Gastrocnemius medialis (tissue), 4 donors: ENCODE data around the gene SGIP1. TPM values are rescaled to one million over a fixed set of nuclear protein-coding genes. Genes with fewer than 3 reads are reported as not detected.

Experiments used
- ATAC-seq, 2 donors: fragments of 150-250 bp; one replicate each; pipeline ENCODE4 v1.9.1; 2016
- DNase-seq, 2 donors: peaks; one replicate each; pipeline ENCODE4 v3.0.0-alpha.2; 2019
- H3K27ac ChIP-seq, 4 donors: fragments of 200-600 bp; sonication (generic); 1 replicate in 1 of 4; 2 replicates in 3 of 4; pipeline ENCODE4 v1.5.1; 2016 to 2018; ENCODE audit warnings: mild to moderate bottlenecking in 2 of 4, moderate library complexity in 1 of 4
- H3K27me3 ChIP-seq, 3 donors: fragments of 200-600 bp; sonication (generic) in 2 of 3; 1 replicate in 1 of 3; 2 replicates in 2 of 3; pipeline versions ENCODE4 v1.5.1 to v1.6.0; 2016 to 2019; ENCODE audit warnings: mild to moderate bottlenecking in 1 of 3, moderate library complexity in 1 of 3
- H3K36me3 ChIP-seq, 2 donors: fragments of 200-600 bp; sonication (generic) in 1 of 2; one replicate each; pipeline ENCODE4 v1.5.1; 2017 to 2018
- H3K4me1 ChIP-seq, 2 donors: fragments of 200-600 bp; sonication (generic) in 1 of 2; one replicate each; pipeline ENCODE4 v1.5.1; 2016 to 2017; ENCODE audit warnings: mild to moderate bottlenecking in 2 of 2
- H3K4me3 ChIP-seq, 4 donors: fragments of 200-600 bp; sonication (generic) in 3 of 4; 1 replicate in 1 of 4; 2 replicates in 3 of 4; pipeline ENCODE4 v1.5.1; 2016 to 2019; ENCODE audit warnings: mild to moderate bottlenecking in 2 of 4
- H3K9me3 ChIP-seq, 3 donors: fragments of 200-600 bp; sonication (generic) in 2 of 3; 1 replicate in 1 of 3; 2 replicates in 2 of 3; pipeline ENCODE4 v1.5.1; 2016 to 2019
- CTCF ChIP-seq, 5 experiments: fragments of 450-650 bp in 3 of 5; fragments of 200-600 bp in 2 of 5; sonication (generic) in 2 of 5; IDR thresholded peaks in 4 of 5; conservative IDR thresholded peaks in 1 of 5; 1 replicate in 4 of 5; 2 replicates in 1 of 5; pipeline ENCODE4 v1.5.1; 2016 to 2019; ENCODE audit warnings: antibody characterized with exemption in 5 of 5, mild to moderate bottlenecking in 3 of 5, moderate library complexity in 3 of 5
- POLR2A ChIP-seq, 2 donors: fragments of 450-650 bp; IDR thresholded peaks; one replicate each; pipeline ENCODE4 v1.6.1; 2017; ENCODE audit warnings: antibody characterized with exemption in 2 of 2, mild to moderate bottlenecking in 2 of 2, moderate library complexity in 2 of 2
- in situ Hi-C, 4 donors: fragments of 200-750 bp; cut with MboI; loops; one replicate each; pipeline versions ENCODE4 v1.15.0 to v1.8.0; 2017; ENCODE audit warnings: low sequenced_read_pairs in 4 of 4
- intact Hi-C: fragments of 100-400 bp; cut with DNase I; formaldehyde crosslinking; loops from one replicate; pipeline ENCODE4 v1.15.1; 2023; ENCODE audit warnings: low total_unique reads
- total RNA-seq, 4 donors: library from RNA; depleted of rRNA; stranded (reverse); fragments of >200 nt; gene quantifications; one replicate each; pipeline versions ENCODE4 v1.1.0 to v1.2.3, GENCODE V29; 2016

The SGIP1 gene
- total RNA-seq, 4 donors from 2014 or later: 2.5 to 7.1 (median 2.9) TPM

GRCh38 chr1:66758241-66758755 is 224.3 kb downstream of the SGIP1 start:
- Histone ChIP-seq H3K27ac (peak overlapping the region in 2 of 4 donors; percentile 3 to 47), H3K4me3 (no peak overlapping the region), H3K27me3 (peaks cover 0 to 2% (median 0%) of the 10 kb centered on the region in 3 donors), H3K36me3 (no peaks in the 10 kb centered on the region), H3K4me1 (peaks cover 5 to 11% of the 10 kb centered on the region in 2 donors), H3K9me3 (no peaks in the 10 kb centered on the region)
- ATAC-seq: peak in 1 of 2 donors; percentile 56
- intact Hi-C loops (loop anchor here (10.0 kb wide), 1 partner anchor 503 kb away; no protein-coding TSS in a partner anchor), in situ Hi-C loops (loop anchor here (25.0 kb wide), 3 partner anchors 229 to 754 kb away; no protein-coding TSS in a partner anchor)
- TF ChIP-seq CTCF (IDR thresholded peaks at IDR 0.05 in 4 of 5, conservative IDR thresholded peaks at IDR 0.05 in 1 of 5): no peak
- TF ChIP-seq POLR2A (IDR thresholded peaks at IDR 0.05): no peak
- no peak for DNase-seq

GRCh38 chr1:66760506-66760905 is 226.6 kb downstream of the SGIP1 start:
- ATAC-seq: no peak
- TF ChIP-seq POLR2A (IDR thresholded peaks at IDR 0.05): no peak
- TF ChIP-seq CTCF (IDR thresholded peaks at IDR 0.05 in 4 of 5, conservative IDR thresholded peaks at IDR 0.05 in 1 of 5): no peak
- Histone ChIP-seq H3K4me1 (peaks cover 5 to 11% of the 10 kb centered on the region in 2 donors), H3K36me3 (no peaks in the 10 kb centered on the region), H3K9me3 (no peaks in the 10 kb centered on the region), H3K4me3 (no peak overlapping the region), H3K27me3 (no peaks in the 10 kb centered on the region), H3K27ac (no peak overlapping the region)
- no peak for DNase-seq
- intact Hi-C loops (no loop called here), in situ Hi-C loops (loop anchor here (5.0 to 25.0 kb wide), 5 partner anchors 227 to 752 kb away; no protein-coding TSS in a partner anchor)

GRCh38 chr1:66761221-66761620 is 227.3 kb downstream of the SGIP1 start:
- peaks cover 5 to 11% of the 10 kb centered on the region in 2 donors for H3K4me1 ChIP-seq
- no peak overlapping the region for H3K27ac ChIP-seq
- TF ChIP-seq POLR2A (IDR thresholded peaks at IDR 0.05): no peak
- TF ChIP-seq CTCF (IDR thresholded peaks at IDR 0.05 in 4 of 5, conservative IDR thresholded peaks at IDR 0.05 in 1 of 5): no peak
- intact Hi-C loops (no loop called here), in situ Hi-C loops (loop anchor here (5.0 to 25.0 kb wide), 5 partner anchors 226 to 751 kb away; no protein-coding TSS in a partner anchor)
- H3K9me3 ChIP-seq: no peaks in the 10 kb centered on the region
- H3K27me3 ChIP-seq: no peaks in the 10 kb centered on the region
- H3K36me3 ChIP-seq: no peaks in the 10 kb centered on the region
- no peak overlapping the region for H3K4me3 ChIP-seq
- ATAC-seq: no peak
- DNase-seq: no peak

GRCh38 chr1:66764994-66765578 is 231.1 kb downstream of the SGIP1 start:
- DNase-seq (no peak), ATAC-seq (peak in 1 of 2 donors; percentile 51)
- intact Hi-C loops (loop anchor here (1.0 kb wide), 1 partner anchor 384 kb away; no protein-coding TSS in a partner anchor), in situ Hi-C loops (loop anchor here (5.0 to 25.0 kb wide), 5 partner anchors 222 to 747 kb away; no protein-coding TSS in a partner anchor)
- no peaks in the 10 kb centered on the region for H3K4me1 ChIP-seq
- no peaks in the 10 kb centered on the region for H3K9me3 ChIP-seq
- no peak overlapping the region for H3K27ac ChIP-seq
- no peaks in the 10 kb centered on the region for H3K36me3 ChIP-seq
- no peaks in the 10 kb centered on the region for H3K27me3 ChIP-seq
- H3K4me3 ChIP-seq: no peak overlapping the region
- TF ChIP-seq CTCF (IDR thresholded peaks at IDR 0.05 in 4 of 5, conservative IDR thresholded peaks at IDR 0.05 in 1 of 5) (peak; percentile 49 to 67 (median 58)), POLR2A (IDR thresholded peaks at IDR 0.05) (no peak)
